ENCODE results near the gene PEX14.

DNA sequence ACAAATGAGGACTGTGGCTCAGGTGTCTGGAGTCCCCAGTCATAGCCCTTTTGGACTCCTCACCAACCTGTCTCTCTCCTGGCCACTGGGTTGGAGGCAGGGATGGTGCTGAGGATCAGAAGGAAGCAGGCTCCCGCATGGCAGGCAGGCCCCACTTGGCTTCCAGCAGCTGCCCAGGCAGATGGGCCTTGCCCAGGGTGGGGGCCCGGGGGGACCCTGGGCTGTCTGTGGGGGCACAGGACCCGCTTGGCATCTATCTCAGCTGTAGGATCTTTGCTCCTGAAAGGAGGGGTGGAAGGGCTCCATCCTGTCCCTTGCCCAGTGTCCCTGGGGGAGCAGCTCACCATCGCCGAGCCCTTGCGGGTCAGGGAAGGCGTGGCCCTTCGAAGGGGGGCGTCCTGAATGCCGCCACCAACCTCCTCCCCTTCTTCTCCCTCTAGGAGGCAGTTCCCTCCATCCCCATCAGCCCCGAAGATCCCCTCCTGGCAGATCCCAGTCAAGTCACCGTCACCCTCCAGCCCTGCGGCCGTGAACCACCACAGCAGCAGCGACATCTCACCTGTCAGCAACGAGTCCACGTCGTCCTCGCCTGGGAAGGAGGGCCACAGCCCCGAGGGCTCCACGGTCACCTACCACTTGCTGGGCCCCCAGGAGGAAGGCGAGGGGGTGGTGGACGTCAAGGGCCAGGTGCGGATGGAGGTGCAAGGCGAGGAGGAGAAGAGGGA lies 154.5 kb downstream of the PEX14 start:
- TF ChIP-seq BRCA1 (IDR thresholded peaks at IDR 0.05; ENCODE audit: low read depth, low read length) (no peak), CEBPB (IDR thresholded peaks at IDR 0.05; ENCODE audit: borderline replicate concordance in 1 of 2, low read depth in 2 of 2, low read length in 2 of 2) (no peak), CHD1 (IDR thresholded peaks at IDR 0.05; ENCODE audit: low read depth, low read length) (no peak), HDAC6 (IDR thresholded peaks at IDR 0.05; ENCODE audit: unreplicated experiment) (no peak)
- TF ChIP-seq, protein P1, sequence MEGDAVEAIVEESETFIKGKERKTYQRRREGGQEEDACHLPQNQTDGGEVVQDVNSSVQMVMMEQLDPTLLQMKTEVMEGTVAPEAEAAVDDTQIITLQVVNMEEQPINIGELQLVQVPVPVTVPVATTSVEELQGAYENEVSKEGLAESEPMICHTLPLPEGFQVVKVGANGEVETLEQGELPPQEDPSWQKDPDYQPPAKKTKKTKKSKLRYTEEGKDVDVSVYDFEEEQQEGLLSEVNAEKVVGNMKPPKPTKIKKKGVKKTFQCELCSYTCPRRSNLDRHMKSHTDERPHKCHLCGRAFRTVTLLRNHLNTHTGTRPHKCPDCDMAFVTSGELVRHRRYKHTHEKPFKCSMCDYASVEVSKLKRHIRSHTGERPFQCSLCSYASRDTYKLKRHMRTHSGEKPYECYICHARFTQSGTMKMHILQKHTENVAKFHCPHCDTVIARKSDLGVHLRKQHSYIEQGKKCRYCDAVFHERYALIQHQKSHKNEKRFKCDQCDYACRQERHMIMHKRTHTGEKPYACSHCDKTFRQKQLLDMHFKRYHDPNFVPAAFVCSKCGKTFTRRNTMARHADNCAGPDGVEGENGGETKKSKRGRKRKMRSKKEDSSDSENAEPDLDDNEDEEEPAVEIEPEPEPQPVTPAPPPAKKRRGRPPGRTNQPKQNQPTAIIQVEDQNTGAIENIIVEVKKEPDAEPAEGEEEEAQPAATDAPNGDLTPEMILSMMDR (IDR thresholded peaks at IDR 0.05 in 2 of 3, conservative IDR thresholded peaks at IDR 0.05 in 1 of 3; ENCODE audit: control insufficient read depth in 2 of 3, extremely low read depth in 1 of 3, insufficient read depth in 1 of 3, low read depth in 3 of 3, low read length in 3 of 3) = no peak
- TF ChIP-seq, protein P2, sequence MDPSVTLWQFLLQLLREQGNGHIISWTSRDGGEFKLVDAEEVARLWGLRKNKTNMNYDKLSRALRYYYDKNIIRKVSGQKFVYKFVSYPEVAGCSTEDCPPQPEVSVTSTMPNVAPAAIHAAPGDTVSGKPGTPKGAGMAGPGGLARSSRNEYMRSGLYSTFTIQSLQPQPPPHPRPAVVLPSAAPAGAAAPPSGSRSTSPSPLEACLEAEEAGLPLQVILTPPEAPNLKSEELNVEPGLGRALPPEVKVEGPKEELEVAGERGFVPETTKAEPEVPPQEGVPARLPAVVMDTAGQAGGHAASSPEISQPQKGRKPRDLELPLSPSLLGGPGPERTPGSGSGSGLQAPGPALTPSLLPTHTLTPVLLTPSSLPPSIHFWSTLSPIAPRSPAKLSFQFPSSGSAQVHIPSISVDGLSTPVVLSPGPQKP (IDR thresholded peaks at IDR 0.05; ENCODE audit: low read depth, low read length) = no peak
- TF ChIP-seq, protein P3, sequence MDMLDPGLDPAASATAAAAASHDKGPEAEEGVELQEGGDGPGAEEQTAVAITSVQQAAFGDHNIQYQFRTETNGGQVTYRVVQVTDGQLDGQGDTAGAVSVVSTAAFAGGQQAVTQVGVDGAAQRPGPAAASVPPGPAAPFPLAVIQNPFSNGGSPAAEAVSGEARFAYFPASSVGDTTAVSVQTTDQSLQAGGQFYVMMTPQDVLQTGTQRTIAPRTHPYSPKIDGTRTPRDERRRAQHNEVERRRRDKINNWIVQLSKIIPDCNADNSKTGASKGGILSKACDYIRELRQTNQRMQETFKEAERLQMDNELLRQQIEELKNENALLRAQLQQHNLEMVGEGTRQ (IDR thresholded peaks at IDR 0.05; ENCODE audit: borderline replicate concordance, low read depth, low read length) = no peak
- TF ChIP-seq, protein P4, sequence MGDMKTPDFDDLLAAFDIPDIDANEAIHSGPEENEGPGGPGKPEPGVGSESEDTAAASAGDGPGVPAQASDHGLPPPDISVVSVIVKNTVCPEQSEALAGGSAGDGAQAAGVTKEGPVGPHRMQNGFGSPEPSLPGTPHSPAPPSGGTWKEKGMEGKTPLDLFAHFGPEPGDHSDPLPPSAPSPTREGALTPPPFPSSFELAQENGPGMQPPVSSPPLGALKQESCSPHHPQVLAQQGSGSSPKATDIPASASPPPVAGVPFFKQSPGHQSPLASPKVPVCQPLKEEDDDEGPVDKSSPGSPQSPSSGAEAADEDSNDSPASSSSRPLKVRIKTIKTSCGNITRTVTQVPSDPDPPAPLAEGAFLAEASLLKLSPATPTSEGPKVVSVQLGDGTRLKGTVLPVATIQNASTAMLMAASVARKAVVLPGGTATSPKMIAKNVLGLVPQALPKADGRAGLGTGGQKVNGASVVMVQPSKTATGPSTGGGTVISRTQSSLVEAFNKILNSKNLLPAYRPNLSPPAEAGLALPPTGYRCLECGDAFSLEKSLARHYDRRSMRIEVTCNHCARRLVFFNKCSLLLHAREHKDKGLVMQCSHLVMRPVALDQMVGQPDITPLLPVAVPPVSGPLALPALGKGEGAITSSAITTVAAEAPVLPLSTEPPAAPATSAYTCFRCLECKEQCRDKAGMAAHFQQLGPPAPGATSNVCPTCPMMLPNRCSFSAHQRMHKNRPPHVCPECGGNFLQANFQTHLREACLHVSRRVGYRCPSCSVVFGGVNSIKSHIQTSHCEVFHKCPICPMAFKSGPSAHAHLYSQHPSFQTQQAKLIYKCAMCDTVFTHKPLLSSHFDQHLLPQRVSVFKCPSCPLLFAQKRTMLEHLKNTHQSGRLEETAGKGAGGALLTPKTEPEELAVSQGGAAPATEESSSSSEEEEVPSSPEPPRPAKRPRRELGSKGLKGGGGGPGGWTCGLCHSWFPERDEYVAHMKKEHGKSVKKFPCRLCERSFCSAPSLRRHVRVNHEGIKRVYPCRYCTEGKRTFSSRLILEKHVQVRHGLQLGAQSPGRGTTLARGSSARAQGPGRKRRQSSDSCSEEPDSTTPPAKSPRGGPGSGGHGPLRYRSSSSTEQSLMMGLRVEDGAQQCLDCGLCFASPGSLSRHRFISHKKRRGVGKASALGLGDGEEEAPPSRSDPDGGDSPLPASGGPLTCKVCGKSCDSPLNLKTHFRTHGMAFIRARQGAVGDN (IDR thresholded peaks at IDR 0.05) = no peak
- TF ChIP-seq, protein P5, sequence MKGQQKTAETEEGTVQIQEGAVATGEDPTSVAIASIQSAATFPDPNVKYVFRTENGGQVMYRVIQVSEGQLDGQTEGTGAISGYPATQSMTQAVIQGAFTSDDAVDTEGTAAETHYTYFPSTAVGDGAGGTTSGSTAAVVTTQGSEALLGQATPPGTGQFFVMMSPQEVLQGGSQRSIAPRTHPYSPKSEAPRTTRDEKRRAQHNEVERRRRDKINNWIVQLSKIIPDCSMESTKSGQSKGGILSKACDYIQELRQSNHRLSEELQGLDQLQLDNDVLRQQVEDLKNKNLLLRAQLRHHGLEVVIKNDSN (IDR thresholded peaks at IDR 0.05; ENCODE audit: borderline replicate concordance, extremely low read length, insufficient read depth, low read depth, low read length) = no peak
